Adrenal gland (tissue), 5 donors: Measurements from ENCODE around the gene GNLY.

Source experiments
- POLR2A ChIP-seq, 2 donors: fragments of 450-650 bp; IDR thresholded peaks; one replicate each; pipeline ENCODE4 v1.6.1; 2017; ENCODE audit warnings: antibody characterized with exemption in 2 of 2, mild to moderate bottlenecking in 2 of 2, moderate library complexity in 1 of 2
- TF ChIP-seq, protein P1 (sequence below), 6 experiments: fragments of 450-650 bp in 4 of 6; fragments of 200-600 bp in 2 of 6; sonication (generic) in 1 of 6; IDR thresholded peaks; 1 replicate in 5 of 6; 2 replicates in 1 of 6; pipeline versions ENCODE4 v1.5.1 to v1.8.0; 2016 to 2021; ENCODE audit warnings: antibody characterized with exemption in 6 of 6, mild to moderate bottlenecking in 2 of 6, moderate library complexity in 1 of 6
- donor health status: DM: no; HTN: no; CAD: no.

DNA sequence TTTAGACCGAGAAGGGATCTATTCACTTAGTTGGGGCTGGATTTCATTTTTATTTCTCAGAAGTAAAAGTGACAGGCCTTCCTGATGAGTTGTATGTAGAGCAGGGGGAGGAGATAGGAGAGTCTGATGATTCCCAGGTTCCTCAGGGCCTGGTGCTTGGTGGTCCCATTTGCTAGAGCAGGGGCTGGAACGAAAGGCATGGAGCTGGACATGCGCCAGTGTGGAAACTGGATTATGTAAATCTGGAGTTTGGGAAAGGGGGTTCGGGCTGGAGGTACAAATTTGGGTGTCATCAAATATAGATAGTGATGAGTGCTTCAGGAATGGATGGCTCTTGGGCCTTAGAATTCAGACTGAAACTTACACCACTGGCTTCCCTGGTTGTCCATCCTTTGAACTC lies 27.5 kb downstream of the GNLY start:
- no peak for TF ChIP-seq POLR2A (IDR thresholded peaks at IDR 0.05)
- TF ChIP-seq, protein P1, sequence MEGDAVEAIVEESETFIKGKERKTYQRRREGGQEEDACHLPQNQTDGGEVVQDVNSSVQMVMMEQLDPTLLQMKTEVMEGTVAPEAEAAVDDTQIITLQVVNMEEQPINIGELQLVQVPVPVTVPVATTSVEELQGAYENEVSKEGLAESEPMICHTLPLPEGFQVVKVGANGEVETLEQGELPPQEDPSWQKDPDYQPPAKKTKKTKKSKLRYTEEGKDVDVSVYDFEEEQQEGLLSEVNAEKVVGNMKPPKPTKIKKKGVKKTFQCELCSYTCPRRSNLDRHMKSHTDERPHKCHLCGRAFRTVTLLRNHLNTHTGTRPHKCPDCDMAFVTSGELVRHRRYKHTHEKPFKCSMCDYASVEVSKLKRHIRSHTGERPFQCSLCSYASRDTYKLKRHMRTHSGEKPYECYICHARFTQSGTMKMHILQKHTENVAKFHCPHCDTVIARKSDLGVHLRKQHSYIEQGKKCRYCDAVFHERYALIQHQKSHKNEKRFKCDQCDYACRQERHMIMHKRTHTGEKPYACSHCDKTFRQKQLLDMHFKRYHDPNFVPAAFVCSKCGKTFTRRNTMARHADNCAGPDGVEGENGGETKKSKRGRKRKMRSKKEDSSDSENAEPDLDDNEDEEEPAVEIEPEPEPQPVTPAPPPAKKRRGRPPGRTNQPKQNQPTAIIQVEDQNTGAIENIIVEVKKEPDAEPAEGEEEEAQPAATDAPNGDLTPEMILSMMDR (IDR thresholded peaks at IDR 0.05), result no peak
